OCI-LY3 (cell line): ENCODE results near the gene IGFBPL1.

ENCODE experiments used
- CTCF ChIP-seq: fragments of 200-600, 300-600 bp; sonication (generic); IDR thresholded peaks from 2 replicates; pipeline ENCODE4 v1.5.1; 2014; ENCODE audit warnings: antibody characterized with exemption, low read length, low read depth
- EZH2phosphoT487 ChIP-seq: fragments of 200-600 bp; shearing (Covaris generic); IDR thresholded peaks from 2 replicates; pipeline ENCODE4 v1.6.1; 2018; ENCODE audit warnings: antibody characterized with exemption, mixed run types, low read depth

GRCh38 chr9:38368731-38369130, 55.5 kb downstream of the IGFBPL1 start:
- TF ChIP-seq CTCF, result no peak
- no peak for TF ChIP-seq EZH2phosphoT487
